Bronchial epithelial cell (primary cell): ENCODE results near the gene STAC3. TPM values are rescaled to one million over a fixed set of nuclear protein-coding genes. Genes with fewer than 3 reads are reported as not detected.
A peak's percentile ranks its signal among the peaks of the same experiment; 100 is the strongest.

Experiments
- DNase-seq: peaks from one replicate; pipeline ENCODE4 v3.0.0-alpha.2; 2010; ENCODE audit warnings: low read depth
- FAIRE-seq: peaks from 2 replicates; lab custom pipeline; 2011; peaks lifted over from hg19 to GRCh38; lab: Jason Lieb, UNC
- H3K27me3 ChIP-seq: 2 replicates; pipeline ENCODE4 v1.5.1; 2011; ENCODE audit warnings: low read length; ENCODE audit not compliant: control insufficient read depth, insufficient read depth
- H3K36me3 ChIP-seq: 2 replicates; pipeline ENCODE4 v1.5.1; 2011; ENCODE audit warnings: low read length; ENCODE audit not compliant: control insufficient read depth, insufficient read depth
- H3K4me3 ChIP-seq: 2 replicates; pipeline ENCODE4 v1.5.1; 2011; ENCODE audit warnings: mild to moderate bottlenecking, low read depth, low read length, control low read depth
- total RNA-seq: library from RNA; depleted of rRNA; stranded (reverse); fragments of >200 nt; gene quantifications from 2 replicates; pipeline ENCODE4 v1.2.1, GENCODE V29; 2014
- TF ChIP-seq, protein P1 (sequence below): IDR thresholded peaks from 2 replicates; pipeline ENCODE4 v1.5.1; 2011; ENCODE audit warnings: mild to moderate bottlenecking, moderate library complexity, low read length, control low read depth, inconsistent platforms; ENCODE audit not compliant: insufficient read depth, severe bottlenecking

Gene STAC3
- total RNA-seq, 1 donor from 2014 or later, result 0.26 TPM

DNA sequence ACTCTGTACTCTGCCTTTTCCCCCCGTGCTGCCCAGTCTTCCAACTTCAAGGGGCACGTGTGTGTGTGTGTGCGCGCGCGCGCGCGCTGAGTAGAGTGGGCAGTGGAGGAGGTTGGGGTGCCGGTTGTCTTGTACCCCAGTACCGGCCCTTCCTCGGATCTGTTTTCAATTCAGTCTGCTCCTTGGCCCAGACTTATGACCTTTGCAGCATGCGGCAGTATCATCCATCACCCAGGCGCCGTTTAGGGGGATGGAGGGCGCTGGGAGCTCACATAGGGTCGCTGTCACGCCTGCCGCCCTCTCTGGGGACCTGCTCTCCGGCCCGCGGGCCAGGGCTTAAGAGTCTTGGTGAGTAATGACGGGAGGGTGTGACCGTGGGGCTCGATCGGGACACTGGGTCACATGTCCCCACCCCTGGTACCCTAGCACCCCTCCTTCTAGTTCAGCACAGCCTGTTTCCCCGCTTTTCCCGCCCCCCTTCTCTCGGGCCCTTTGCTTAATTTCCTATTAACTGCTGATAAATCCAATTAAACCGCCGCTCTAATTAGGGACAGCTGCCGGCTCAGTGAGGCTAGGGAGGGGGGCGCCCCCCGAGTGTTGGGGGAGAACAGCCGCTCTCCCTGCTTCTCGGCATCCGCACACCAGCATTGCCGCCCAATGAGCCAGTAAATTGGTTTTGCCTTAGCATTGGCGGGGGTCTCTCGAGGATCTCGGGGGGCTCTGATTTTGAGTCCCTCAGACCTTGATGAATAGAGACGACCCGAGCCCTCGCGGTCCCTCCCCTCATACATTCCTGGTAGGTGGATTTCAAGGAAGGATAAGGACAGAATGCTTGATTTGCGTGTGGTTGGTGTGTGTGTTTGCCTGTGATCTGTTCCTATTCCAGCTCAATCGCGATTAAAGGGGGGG is 9.3 kb downstream of the STAC3 start:
- TF ChIP-seq, protein P1, sequence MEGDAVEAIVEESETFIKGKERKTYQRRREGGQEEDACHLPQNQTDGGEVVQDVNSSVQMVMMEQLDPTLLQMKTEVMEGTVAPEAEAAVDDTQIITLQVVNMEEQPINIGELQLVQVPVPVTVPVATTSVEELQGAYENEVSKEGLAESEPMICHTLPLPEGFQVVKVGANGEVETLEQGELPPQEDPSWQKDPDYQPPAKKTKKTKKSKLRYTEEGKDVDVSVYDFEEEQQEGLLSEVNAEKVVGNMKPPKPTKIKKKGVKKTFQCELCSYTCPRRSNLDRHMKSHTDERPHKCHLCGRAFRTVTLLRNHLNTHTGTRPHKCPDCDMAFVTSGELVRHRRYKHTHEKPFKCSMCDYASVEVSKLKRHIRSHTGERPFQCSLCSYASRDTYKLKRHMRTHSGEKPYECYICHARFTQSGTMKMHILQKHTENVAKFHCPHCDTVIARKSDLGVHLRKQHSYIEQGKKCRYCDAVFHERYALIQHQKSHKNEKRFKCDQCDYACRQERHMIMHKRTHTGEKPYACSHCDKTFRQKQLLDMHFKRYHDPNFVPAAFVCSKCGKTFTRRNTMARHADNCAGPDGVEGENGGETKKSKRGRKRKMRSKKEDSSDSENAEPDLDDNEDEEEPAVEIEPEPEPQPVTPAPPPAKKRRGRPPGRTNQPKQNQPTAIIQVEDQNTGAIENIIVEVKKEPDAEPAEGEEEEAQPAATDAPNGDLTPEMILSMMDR, result no peak
- Histone ChIP-seq H3K4me3 (no peak overlapping the region), H3K27me3 (peaks cover 6% of the 10 kb centered on the region), H3K36me3 (no peaks in the 10 kb centered on the region)
- FAIRE-seq, result no peak
- DNase-seq, result no peak

GRCh38 chr12:57240926-57241401 is 10.0 kb downstream of the STAC3 start:
- DNase-seq (no peak), FAIRE-seq (no peak)
- Histone ChIP-seq H3K27me3 (peaks cover 6% of the 10 kb centered on the region), H3K4me3 (peak overlapping the region; percentile 55), H3K36me3 (no peaks in the 10 kb centered on the region)
- TF ChIP-seq, protein P1, result no peak

- DNase-seq, result peak; percentile 49
- peaks cover 6% of the 10 kb centered on the region for H3K27me3 ChIP-seq
- peaks cover 1% of the 10 kb centered on the region for H3K36me3 ChIP-seq
- peak overlapping the region; percentile 55 for H3K4me3 ChIP-seq
- no peak for FAIRE-seq
- TF ChIP-seq, protein P1, result no peak
Measured at GRCh38 chr12:57240066-57240921, 10.7 kb downstream of the STAC3 start.

- DNase-seq, result no peak
- H3K4me3 ChIP-seq, result peak overlapping the region; percentile 55
- peaks cover 6% of the 10 kb centered on the region for H3K27me3 ChIP-seq
Measured at GRCh38 chr12:57239587-57240065, 11.4 kb downstream of the STAC3 start.

GRCh38 chr12:57238854-57239554 is 12.0 kb downstream of the STAC3 start:
- peak overlapping the region; percentile 55 for H3K4me3 ChIP-seq
- DNase-seq (peak; percentile 59), FAIRE-seq (no peak)
- TF ChIP-seq, protein P1, result peak; percentile 100
- H3K36me3 ChIP-seq, result peaks cover 7% of the 10 kb centered on the region
- H3K27me3 ChIP-seq, result peaks cover 6% of the 10 kb centered on the region

More at GRCh38 chr12:57239587-57240065, 11.4 kb downstream of the STAC3 start:
- peaks cover 4% of the 10 kb centered on the region for H3K36me3 ChIP-seq
- TF ChIP-seq, protein P1, result no peak
- FAIRE-seq, result no peak
